Gastrocnemius medialis (tissue), 4 donors: ENCODE measurements around the gene TNFRSF18. TPM values are rescaled to one million over a fixed set of nuclear protein-coding genes. Genes with fewer than 3 reads are reported as not detected.

Source experiments
- ATAC-seq, 2 donors: fragments of 150-250 bp; one replicate each; pipeline ENCODE4 v1.9.1; 2016
- DNase-seq, 2 donors: peaks; one replicate each; pipeline ENCODE4 v3.0.0-alpha.2; 2019
- H3K27ac ChIP-seq, 4 donors: fragments of 200-600 bp; sonication (generic); 1 replicate in 1 of 4; 2 replicates in 3 of 4; pipeline ENCODE4 v1.5.1; 2016 to 2018; ENCODE audit warnings: mild to moderate bottlenecking in 2 of 4, moderate library complexity in 1 of 4
- H3K27me3 ChIP-seq, 3 donors: fragments of 200-600 bp; sonication (generic) in 2 of 3; 1 replicate in 1 of 3; 2 replicates in 2 of 3; pipeline versions ENCODE4 v1.5.1 to v1.6.0; 2016 to 2019; ENCODE audit warnings: mild to moderate bottlenecking in 1 of 3, moderate library complexity in 1 of 3
- H3K36me3 ChIP-seq, 2 donors: fragments of 200-600 bp; sonication (generic) in 1 of 2; one replicate each; pipeline ENCODE4 v1.5.1; 2017 to 2018
- H3K4me1 ChIP-seq, 2 donors: fragments of 200-600 bp; sonication (generic) in 1 of 2; one replicate each; pipeline ENCODE4 v1.5.1; 2016 to 2017; ENCODE audit warnings: mild to moderate bottlenecking in 2 of 2
- H3K4me3 ChIP-seq, 4 donors: fragments of 200-600 bp; sonication (generic) in 3 of 4; 1 replicate in 1 of 4; 2 replicates in 3 of 4; pipeline ENCODE4 v1.5.1; 2016 to 2019; ENCODE audit warnings: mild to moderate bottlenecking in 2 of 4
- H3K9me3 ChIP-seq, 3 donors: fragments of 200-600 bp; sonication (generic) in 2 of 3; 1 replicate in 1 of 3; 2 replicates in 2 of 3; pipeline ENCODE4 v1.5.1; 2016 to 2019
- CTCF ChIP-seq, 5 experiments: fragments of 450-650 bp in 3 of 5; fragments of 200-600 bp in 2 of 5; sonication (generic) in 2 of 5; IDR thresholded peaks in 4 of 5; conservative IDR thresholded peaks in 1 of 5; 1 replicate in 4 of 5; 2 replicates in 1 of 5; pipeline ENCODE4 v1.5.1; 2016 to 2019; ENCODE audit warnings: antibody characterized with exemption in 5 of 5, mild to moderate bottlenecking in 3 of 5, moderate library complexity in 3 of 5
- POLR2A ChIP-seq, 2 donors: fragments of 450-650 bp; IDR thresholded peaks; one replicate each; pipeline ENCODE4 v1.6.1; 2017; ENCODE audit warnings: antibody characterized with exemption in 2 of 2, mild to moderate bottlenecking in 2 of 2, moderate library complexity in 2 of 2
- in situ Hi-C, 4 donors: fragments of 200-750 bp; cut with MboI; loops; one replicate each; pipeline versions ENCODE4 v1.15.0 to v1.8.0; 2017; ENCODE audit warnings: low sequenced_read_pairs in 4 of 4
- intact Hi-C: fragments of 100-400 bp; cut with DNase I; formaldehyde crosslinking; loops from one replicate; pipeline ENCODE4 v1.15.1; 2023; ENCODE audit warnings: low total_unique reads
- total RNA-seq, 4 donors: library from RNA; depleted of rRNA; stranded (reverse); fragments of >200 nt; gene quantifications; one replicate each; pipeline versions ENCODE4 v1.1.0 to v1.2.3, GENCODE V29; 2016

The TNFRSF18 gene
- total RNA-seq, 4 donors from 2014 or later, result not detected

- ATAC-seq, result no peak
- no peaks in the 10 kb centered on the region for H3K9me3 ChIP-seq
- peaks cover 0 to 64% of the 10 kb centered on the region in 2 donors for H3K36me3 ChIP-seq
- H3K4me3 ChIP-seq, result no peak overlapping the region
- peaks cover 0 to 7% of the 10 kb centered on the region in 2 donors for H3K4me1 ChIP-seq
- TF ChIP-seq POLR2A (IDR thresholded peaks at IDR 0.05), result no peak
- no peak for TF ChIP-seq CTCF (IDR thresholded peaks at IDR 0.05 in 4 of 5, conservative IDR thresholded peaks at IDR 0.05 in 1 of 5)
- H3K27me3 ChIP-seq, result no peaks in the 10 kb centered on the region
- in situ Hi-C loops (no loop called here), intact Hi-C loops (no loop called here)
- no peak overlapping the region for H3K27ac ChIP-seq
- DNase-seq, result no peak
Observed at GRCh38 chr1:1223891-1224290, 17.5 kb upstream of the TNFRSF18 start.

GRCh38 chr1:1223321-1223720 lies 16.9 kb upstream of the TNFRSF18 start:
- in situ Hi-C loops (no loop called here), intact Hi-C loops (no loop called here)

GRCh38 chr1:1222575-1223225 lies 16.3 kb upstream of the TNFRSF18 start:
- no peak overlapping the region for H3K27ac ChIP-seq
- H3K27me3 ChIP-seq, result no peaks in the 10 kb centered on the region
- H3K4me3 ChIP-seq, result no peak overlapping the region
- H3K36me3 ChIP-seq, result peaks cover 0 to 64% of the 10 kb centered on the region in 2 donors
- no peak for DNase-seq
- in situ Hi-C loops (no loop called here), intact Hi-C loops (no loop called here)
- TF ChIP-seq POLR2A (IDR thresholded peaks at IDR 0.05) (no peak), CTCF (IDR thresholded peaks at IDR 0.05 in 4 of 5, conservative IDR thresholded peaks at IDR 0.05 in 1 of 5) (no peak)
- H3K4me1 ChIP-seq, result peaks cover 0 to 6% of the 10 kb centered on the region in 2 donors
- no peak for ATAC-seq
- no peaks in the 10 kb centered on the region for H3K9me3 ChIP-seq

More at GRCh38 chr1:1223321-1223720, 16.9 kb upstream of the TNFRSF18 start:
- Histone ChIP-seq H3K4me3 (no peak overlapping the region), H3K9me3 (no peaks in the 10 kb centered on the region), H3K27ac (no peak overlapping the region), H3K4me1 (peaks cover 0 to 6% of the 10 kb centered on the region in 2 donors), H3K36me3 (peaks cover 0 to 64% of the 10 kb centered on the region in 2 donors), H3K27me3 (no peaks in the 10 kb centered on the region)
- no peak for DNase-seq
- no peak for ATAC-seq
- no peak for TF ChIP-seq POLR2A (IDR thresholded peaks at IDR 0.05)

GRCh38 chr1:1221887-1222574 lies 15.6 kb upstream of the TNFRSF18 start:
- no peak overlapping the region for H3K4me3 ChIP-seq
- TF ChIP-seq CTCF (IDR thresholded peaks at IDR 0.05 in 4 of 5, conservative IDR thresholded peaks at IDR 0.05 in 1 of 5) (no peak), POLR2A (IDR thresholded peaks at IDR 0.05) (no peak)
- intact Hi-C loops, result no loop called here
- H3K27ac ChIP-seq, result no peak overlapping the region
- ATAC-seq, result no peak
- peaks cover 0 to 6% of the 10 kb centered on the region in 2 donors for H3K4me1 ChIP-seq
- H3K36me3 ChIP-seq, result peaks cover 0 to 64% of the 10 kb centered on the region in 2 donors
- in situ Hi-C loops, result no loop called here
- DNase-seq, result no peak
- no peaks in the 10 kb centered on the region for H3K9me3 ChIP-seq
- H3K27me3 ChIP-seq, result no peaks in the 10 kb centered on the region

GRCh38 chr1:1220197-1220596 lies 13.8 kb upstream of the TNFRSF18 start:
- Histone ChIP-seq H3K4me1 (peaks cover 0 to 1% of the 10 kb centered on the region in 2 donors), H3K4me3 (no peak overlapping the region), H3K27me3 (no peaks in the 10 kb centered on the region), H3K27ac (peak overlapping the region in 1 of 4 donors; percentile 55), H3K9me3 (no peaks in the 10 kb centered on the region), H3K36me3 (peaks cover 0 to 72% of the 10 kb centered on the region in 2 donors)
- intact Hi-C loops, result no loop called here
- DNase-seq (no peak), ATAC-seq (no peak)
- in situ Hi-C loops, result no loop called here
- TF ChIP-seq CTCF (IDR thresholded peaks at IDR 0.05 in 4 of 5, conservative IDR thresholded peaks at IDR 0.05 in 1 of 5), result no peak
- TF ChIP-seq POLR2A (IDR thresholded peaks at IDR 0.05), result no peak
